PC-3 (cell line): ENCODE results near the gene GOLGA6L7. TPM values are rescaled to one million over a fixed set of nuclear protein-coding genes. Genes with fewer than 3 reads are reported as not detected.
A peak's percentile ranks its signal among the peaks of the same experiment; 100 is the strongest.

ENCODE experiments used
- ATAC-seq: fragments of 200-7000 bp; cut with Tn5 transposase; 2 replicates; pipeline ENCODE4 v1.9.1; 2020; ENCODE audit warnings: mild to moderate bottlenecking, moderate library complexity
- BruUV-seq: library from RNA; stranded (reverse); fragments of 400-500 nt; replicated peaks from 2 replicates; lab custom pipeline; 2021; lab: Mats Ljungman, UMichigan
- CTCF ChIA-PET: fragments of 300-600 bp; sonication (Branson Sonifier 250); formaldehyde crosslinking; loops from one replicate; lab custom pipeline; 2022; ENCODE audit warnings: antibody characterized with exemption; lab: Charles Lee
- POLR2A ChIA-PET: fragments of 300-600 bp; sonication (Branson Sonifier 250); formaldehyde crosslinking; loops from one replicate; lab custom pipeline; 2022; ENCODE audit warnings: antibody characterized with exemption; ENCODE audit not compliant: unreplicated experiment; lab: Charles Lee
- DNase-seq: peaks from one replicate; pipeline ENCODE4 v3.0.0-alpha.2; 2015
- H2AFZ ChIP-seq: fragments of 300-600 bp; sonication (generic); 2 replicates; pipeline ENCODE4 v1.6.0; 2016; ENCODE audit warnings: antibody characterized with exemption, low read length
- H3F3A ChIP-seq: fragments of 300-600 bp; sonication (generic); one replicate; pipeline ENCODE4 v1.6.0; 2017; ENCODE audit warnings: antibody characterized with exemption, low read length, control low read depth, mild to moderate bottlenecking; ENCODE audit not compliant: unreplicated experiment
- H3K27ac ChIP-seq: fragments of 300-600 bp; sonication (generic); 2 replicates; pipeline ENCODE4 v1.5.1; 2016; ENCODE audit warnings: mild to moderate bottlenecking, low read length
- H3K27me3 ChIP-seq: fragments of 300-600 bp; sonication (generic); 2 replicates; pipeline ENCODE4 v1.6.1; 2016; ENCODE audit warnings: low read length, mixed read lengths
- H3K36me3 ChIP-seq: fragments of 300-600 bp; sonication (generic); 2 replicates; pipeline ENCODE4 v1.6.1; 2016; ENCODE audit warnings: low read depth, mixed run types, low read length, mixed read lengths
- H3K4me1 ChIP-seq: fragments of 300-600 bp; sonication (generic); 2 replicates; pipeline ENCODE4 v1.5.1; 2016; ENCODE audit warnings: low read length; ENCODE audit not compliant: insufficient read depth
- H3K4me2 ChIP-seq: fragments of 300-600 bp; sonication (generic); 2 replicates; pipeline ENCODE4 v1.6.0; 2016; ENCODE audit warnings: low read length
- H3K4me3 ChIP-seq: fragments of 300-600 bp; sonication (generic); 2 replicates; pipeline ENCODE4 v1.5.1; 2016; ENCODE audit warnings: mild to moderate bottlenecking, low read length, mixed read lengths
- H3K79me2 ChIP-seq: fragments of 300-600 bp; sonication (generic); 2 replicates; pipeline ENCODE4 v1.6.1; 2017; ENCODE audit warnings: low read length, mixed read lengths
- H3K9ac ChIP-seq: fragments of 300-600 bp; sonication (generic); 2 replicates; pipeline ENCODE4 v1.6.0; 2016; ENCODE audit warnings: mild to moderate bottlenecking, low read length
- H3K9me2 ChIP-seq: fragments of 300-600 bp; sonication (generic); replicated peaks from 2 replicates; pipeline ENCODE4 v1.6.1; 2016; ENCODE audit warnings: mixed run types, low read length, mixed read lengths
- H3K9me3 ChIP-seq: fragments of 300-600 bp; sonication (generic); 2 replicates; pipeline ENCODE4 v1.6.1; 2016; ENCODE audit warnings: low read length, mixed read lengths
- H4K20me1 ChIP-seq: fragments of 300-600 bp; sonication (generic); 2 replicates; pipeline ENCODE4 v1.6.1; 2016; ENCODE audit warnings: low read length, mixed read lengths
- EZH2 ChIP-seq: fragments of 300-600 bp; sonication (generic); IDR thresholded peaks from one replicate; pipeline ENCODE4 v1.6.1; 2017; ENCODE audit warnings: antibody characterized with exemption, mild to moderate bottlenecking, low read length; ENCODE audit not compliant: unreplicated experiment
- EZH2phosphoT487 ChIP-seq: fragments of 300-600 bp; sonication (generic); IDR thresholded peaks from 2 replicates; pipeline ENCODE4 v1.6.1; 2018; ENCODE audit warnings: mild to moderate bottlenecking, antibody characterized with exemption, low read length, borderline replicate concordance
- intact Hi-C: fragments of 100-400 bp; cut with micrococcal nuclease; formaldehyde crosslinking; loops from 2 replicates; pipeline ENCODE4 v1.9.0; 2023
- total RNA-seq: library from RNA; depleted of rRNA; stranded (reverse); fragments of >200 nt; gene quantifications from 2 replicates; pipeline ENCODE4 v1.2.3, GENCODE V29; 2014
- TF ChIP-seq, protein P1 (sequence below): fragments of 300-600 bp; sonication (generic); conservative IDR thresholded peaks from 2 replicates; pipeline ENCODE4 v1.5.1; 2017; ENCODE audit warnings: antibody characterized with exemption, low read depth, mild to moderate bottlenecking, low read length

The GOLGA6L7 gene
- total RNA-seq, 1 experiment from 2014 or later: not detected

DNA sequence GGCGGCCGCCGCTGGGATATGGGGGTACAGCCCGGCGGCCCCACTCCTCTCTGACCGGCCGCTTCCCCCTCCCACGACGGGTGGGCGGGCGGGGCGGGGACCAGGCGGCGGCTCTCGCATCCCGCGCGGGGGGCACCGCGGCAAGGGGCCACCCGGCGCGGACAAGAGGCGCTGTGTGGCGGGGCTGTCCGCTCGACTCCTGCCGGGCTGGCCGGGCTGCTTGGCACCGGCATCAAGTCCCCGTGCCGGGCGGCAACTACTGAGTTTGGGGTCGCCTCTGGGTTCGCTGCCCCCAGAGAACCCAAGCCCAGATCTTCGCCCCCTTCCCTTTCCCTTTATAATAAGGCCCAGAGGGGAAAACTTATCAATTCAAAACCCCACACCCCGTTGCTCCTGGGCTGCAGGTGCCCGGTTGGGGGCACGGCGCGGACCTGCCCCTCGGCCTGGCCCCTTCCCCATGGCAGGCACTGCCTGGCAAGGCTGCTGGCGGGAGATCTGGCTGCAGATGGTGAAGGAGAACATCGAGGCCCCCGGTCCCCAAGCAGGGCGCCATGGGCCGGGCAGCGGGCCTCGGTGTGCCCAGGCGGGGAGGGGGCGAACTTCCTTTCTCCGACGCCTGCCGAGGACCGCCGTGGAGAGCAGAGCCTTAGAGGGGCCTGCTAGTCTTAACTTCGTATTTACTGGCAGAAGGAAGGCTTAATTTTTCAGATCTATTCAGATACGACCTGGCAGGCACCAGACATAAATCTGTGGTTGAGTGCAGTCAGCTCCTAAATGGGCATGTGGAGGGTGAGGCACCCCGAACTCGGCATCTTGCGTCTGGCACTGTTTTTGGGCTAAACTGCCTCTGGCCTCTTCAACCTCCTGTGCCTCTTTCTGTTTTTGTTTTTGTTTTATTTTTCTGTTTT is 38.2 kb upstream of the GOLGA6L7 start:
- no peaks in the 10 kb centered on the region for H3K27me3 ChIP-seq
- H3F3A ChIP-seq: no peaks in the 10 kb centered on the region
- H3K4me2 ChIP-seq: peak overlapping the region; percentile 95
- TSS peak; percentile 30 for BruUV-seq
- POLR2A ChIA-PET: interaction anchor here (0.6 kb wide), 1 partner anchor 8 kb away, joined by 8 read pairs; no protein-coding TSS in a partner anchor
- TF ChIP-seq EZH2 (no peak), EZH2phosphoT487 (no peak)
- TF ChIP-seq, protein P1, sequence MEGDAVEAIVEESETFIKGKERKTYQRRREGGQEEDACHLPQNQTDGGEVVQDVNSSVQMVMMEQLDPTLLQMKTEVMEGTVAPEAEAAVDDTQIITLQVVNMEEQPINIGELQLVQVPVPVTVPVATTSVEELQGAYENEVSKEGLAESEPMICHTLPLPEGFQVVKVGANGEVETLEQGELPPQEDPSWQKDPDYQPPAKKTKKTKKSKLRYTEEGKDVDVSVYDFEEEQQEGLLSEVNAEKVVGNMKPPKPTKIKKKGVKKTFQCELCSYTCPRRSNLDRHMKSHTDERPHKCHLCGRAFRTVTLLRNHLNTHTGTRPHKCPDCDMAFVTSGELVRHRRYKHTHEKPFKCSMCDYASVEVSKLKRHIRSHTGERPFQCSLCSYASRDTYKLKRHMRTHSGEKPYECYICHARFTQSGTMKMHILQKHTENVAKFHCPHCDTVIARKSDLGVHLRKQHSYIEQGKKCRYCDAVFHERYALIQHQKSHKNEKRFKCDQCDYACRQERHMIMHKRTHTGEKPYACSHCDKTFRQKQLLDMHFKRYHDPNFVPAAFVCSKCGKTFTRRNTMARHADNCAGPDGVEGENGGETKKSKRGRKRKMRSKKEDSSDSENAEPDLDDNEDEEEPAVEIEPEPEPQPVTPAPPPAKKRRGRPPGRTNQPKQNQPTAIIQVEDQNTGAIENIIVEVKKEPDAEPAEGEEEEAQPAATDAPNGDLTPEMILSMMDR: no peak
- ATAC-seq (peak; percentile 23), DNase-seq (no peak)
- no peaks in the 10 kb centered on the region for H4K20me1 ChIP-seq
- H3K36me3 ChIP-seq: no peaks in the 10 kb centered on the region
- CTCF ChIA-PET: no interaction called here
- no peaks in the 10 kb centered on the region for H3K9me3 ChIP-seq
- H3K4me1 ChIP-seq: peaks cover 29% of the 10 kb centered on the region
- peak overlapping the region; percentile 39 for H3K9ac ChIP-seq
- H3K79me2 ChIP-seq: peaks cover 52% of the 10 kb centered on the region
- intact Hi-C loops: no loop called here
- H3K4me3 ChIP-seq: peak overlapping the region; percentile 75
- H2AFZ ChIP-seq: peak overlapping the region; percentile 63
- no peak overlapping the region for H3K27ac ChIP-seq
- H3K9me2 ChIP-seq: no peaks in the 10 kb centered on the region

DNA sequence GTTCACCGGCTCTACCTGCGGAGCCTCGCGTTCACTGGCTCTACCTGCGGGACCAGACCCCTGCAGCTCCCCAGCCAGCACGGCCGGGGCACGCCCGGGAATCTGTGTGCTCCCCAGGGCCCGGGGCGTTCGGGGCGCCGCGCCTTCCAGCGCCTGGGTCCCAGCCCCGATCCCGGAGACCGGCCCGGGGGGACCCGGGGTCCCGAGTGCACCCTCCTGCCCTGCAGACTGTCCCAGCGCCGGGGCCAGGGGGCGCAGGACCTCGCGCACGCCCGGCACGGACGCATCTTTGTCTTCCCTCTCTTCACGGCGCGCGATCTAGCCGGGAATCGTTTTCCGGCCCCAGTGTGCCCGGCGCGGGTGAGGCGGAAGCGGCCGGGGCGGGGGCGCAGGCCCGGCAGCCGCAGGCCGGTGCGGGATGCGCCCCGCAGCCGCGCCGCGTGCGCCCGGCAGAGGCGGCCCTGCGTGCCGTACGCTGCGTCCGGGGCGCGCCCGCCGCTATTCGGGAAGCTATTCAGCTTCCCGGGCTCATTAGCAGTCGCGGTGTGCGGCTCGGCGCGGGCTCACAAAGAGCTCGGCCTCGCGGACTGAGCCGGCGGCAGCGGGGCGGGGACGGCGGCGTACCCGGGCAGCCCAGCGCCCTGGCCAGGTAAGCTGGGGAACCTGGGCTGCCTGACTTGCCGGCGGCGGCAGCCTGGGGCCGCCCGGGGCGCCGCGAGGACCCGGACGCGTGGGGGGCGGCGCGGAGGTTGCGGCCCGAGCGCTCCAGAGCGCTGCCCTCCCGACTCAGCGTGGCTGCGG is 37.4 kb upstream of the GOLGA6L7 start, which contains the start of gene APBA2:
Gene APBA2 (plus strand): TSS at position 345 of the 801 bp plus-strand sequence. CDS start 167,911 bp downstream, outside the sequence.
- H3F3A ChIP-seq: no peaks in the 10 kb centered on the region
- H3K4me3 ChIP-seq: peak within 1 kb of the TSS; percentile 75
- no peaks in the 10 kb centered on the region for H3K9me3 ChIP-seq
- no peaks in the 10 kb centered on the region for H3K36me3 ChIP-seq
- peak within 1 kb of the TSS; percentile 69 for H3K9ac ChIP-seq
- peak within 1 kb of the TSS; percentile 94 for H2AFZ ChIP-seq
- ChIA-PET CTCF (no interaction called here), POLR2A (no interaction called here)
- no peak for TF ChIP-seq EZH2phosphoT487
- TF ChIP-seq, protein P1: no peak
- TF ChIP-seq EZH2: no peak
- H3K9me2 ChIP-seq: no peaks in the 10 kb centered on the region
- ATAC-seq: peak; percentile 65
- H3K4me2 ChIP-seq: peak within 1 kb of the TSS; percentile 95
- peaks cover 24% of the 10 kb centered on the region for H3K4me1 ChIP-seq
- H4K20me1 ChIP-seq: no peaks in the 10 kb centered on the region
- H3K27me3 ChIP-seq: no peaks in the 10 kb centered on the region
- DNase-seq: peak; percentile 56
- intact Hi-C loops: no loop called here
- BruUV-seq: no TSS peak
- no peak within 1 kb of the TSS for H3K27ac ChIP-seq
- H3K79me2 ChIP-seq: peaks cover 44% of the 10 kb centered on the region
